ENCODE results near the gene SERPINA7. TPM values are rescaled to one million over a fixed set of nuclear protein-coding genes. Genes with fewer than 3 reads are reported as not detected.
"Not testable (repeated sequence)": the region's sequence is repeated elsewhere in the genome, so short reads cannot be mapped to it uniquely, and the experiment has no call there.

SERPINA7 gene
- total RNA-seq, 1 donor from 2014 or later: not detected

DNA sequence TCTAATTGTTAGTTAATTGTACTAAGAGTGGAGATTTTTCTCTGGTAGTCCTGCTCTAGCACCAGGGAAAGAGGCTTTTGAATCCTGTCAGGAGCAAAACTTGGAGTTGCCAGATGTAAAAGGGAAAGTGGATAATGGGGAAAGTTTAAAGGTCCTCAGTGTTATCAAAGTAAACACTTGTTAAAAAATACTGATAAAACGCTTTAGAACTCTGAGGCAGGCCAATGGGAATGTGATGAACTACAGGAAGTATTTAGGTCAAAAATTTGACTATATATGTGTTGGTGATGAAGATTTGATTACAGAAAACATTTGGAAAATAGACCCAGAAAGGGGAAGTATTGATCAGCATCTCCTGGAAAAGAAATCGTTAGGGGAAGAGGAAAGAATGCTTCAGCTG, 32.8 kb downstream of the SERPINA7 start:
- Histone ChIP-seq H3K4me1 (ENCODE audit: insufficient read depth, low read length) (no peaks in the 10 kb centered on the region), H3K27ac (ENCODE audit: low read depth, low read length) (no peak overlapping the region), H3K9ac (ENCODE audit: low read length) (no peak overlapping the region), H3K4me3 (ENCODE audit: insufficient read depth, low read depth, low read length) (no peak overlapping the region), H3K27me3 (ENCODE audit: insufficient read depth, low read length) (no peaks in the 10 kb centered on the region), H3K36me3 (ENCODE audit: insufficient read depth, low read length) (no peaks in the 10 kb centered on the region), H3K79me2 (ENCODE audit: insufficient read depth, low read length) (no peaks in the 10 kb centered on the region), H3K9me3 (ENCODE audit: insufficient read depth, low read depth, low read length) (no peaks in the 10 kb centered on the region), H2AFZ (ENCODE audit: low read depth, low read length) (no peak overlapping the region), H4K20me1 (ENCODE audit: insufficient read depth, low read length) (no peaks in the 10 kb centered on the region), H3K4me2 (ENCODE audit: low read length) (no peak overlapping the region)
- TF ChIP-seq, protein P1, sequence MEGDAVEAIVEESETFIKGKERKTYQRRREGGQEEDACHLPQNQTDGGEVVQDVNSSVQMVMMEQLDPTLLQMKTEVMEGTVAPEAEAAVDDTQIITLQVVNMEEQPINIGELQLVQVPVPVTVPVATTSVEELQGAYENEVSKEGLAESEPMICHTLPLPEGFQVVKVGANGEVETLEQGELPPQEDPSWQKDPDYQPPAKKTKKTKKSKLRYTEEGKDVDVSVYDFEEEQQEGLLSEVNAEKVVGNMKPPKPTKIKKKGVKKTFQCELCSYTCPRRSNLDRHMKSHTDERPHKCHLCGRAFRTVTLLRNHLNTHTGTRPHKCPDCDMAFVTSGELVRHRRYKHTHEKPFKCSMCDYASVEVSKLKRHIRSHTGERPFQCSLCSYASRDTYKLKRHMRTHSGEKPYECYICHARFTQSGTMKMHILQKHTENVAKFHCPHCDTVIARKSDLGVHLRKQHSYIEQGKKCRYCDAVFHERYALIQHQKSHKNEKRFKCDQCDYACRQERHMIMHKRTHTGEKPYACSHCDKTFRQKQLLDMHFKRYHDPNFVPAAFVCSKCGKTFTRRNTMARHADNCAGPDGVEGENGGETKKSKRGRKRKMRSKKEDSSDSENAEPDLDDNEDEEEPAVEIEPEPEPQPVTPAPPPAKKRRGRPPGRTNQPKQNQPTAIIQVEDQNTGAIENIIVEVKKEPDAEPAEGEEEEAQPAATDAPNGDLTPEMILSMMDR (IDR thresholded peaks at IDR 0.05; ENCODE audit: insufficient read depth, low read depth, low read length): no peak
- TF ChIP-seq EZH2 (IDR thresholded peaks at IDR 0.05; ENCODE audit: insufficient read depth, low read length): no peak
- Mint-ChIP-seq H3K4me1 (ENCODE audit: low read depth, unreplicated experiment) (no peaks in the 10 kb centered on the region), H3K27me3 (ENCODE audit: low read depth, unreplicated experiment) (no peaks in the 10 kb centered on the region), H3K9me3 (ENCODE audit: unreplicated experiment) (no peaks in the 10 kb centered on the region), H3K36me3 (ENCODE audit: low read depth, unreplicated experiment) (no peaks in the 10 kb centered on the region), H3K4me3 (ENCODE audit: unreplicated experiment) (no peak overlapping the region), H3K27ac (ENCODE audit: unreplicated experiment) (no peak overlapping the region)
- peak; percentile 9 for FAIRE-seq
- no peak for DNase-seq (ENCODE audit: low read depth)

GRCh38 chrX:106000609-106001008, 37.9 kb downstream of the SERPINA7 start:
- H2AFZ ChIP-seq (ENCODE audit: low read depth, low read length); H3K27me3 ChIP-seq (ENCODE audit: insufficient read depth, low read length); DNase-seq (ENCODE audit: low read depth); H3K27ac Mint-ChIP-seq (ENCODE audit: unreplicated experiment); H3K4me2 ChIP-seq (ENCODE audit: low read length); FAIRE-seq; H3K79me2 ChIP-seq (ENCODE audit: insufficient read depth, low read length); H3K27ac ChIP-seq (ENCODE audit: low read depth, low read length); H3K36me3 ChIP-seq (ENCODE audit: insufficient read depth, low read length); H3K4me1 Mint-ChIP-seq (ENCODE audit: low read depth, unreplicated experiment); H3K27me3 Mint-ChIP-seq (ENCODE audit: low read depth, unreplicated experiment); H3K9ac ChIP-seq (ENCODE audit: low read length); H3K9me3 ChIP-seq (ENCODE audit: insufficient read depth, low read depth, low read length); H3K4me1 ChIP-seq (ENCODE audit: insufficient read depth, low read length); H3K36me3 Mint-ChIP-seq (ENCODE audit: low read depth, unreplicated experiment); H3K4me3 Mint-ChIP-seq (ENCODE audit: unreplicated experiment); H3K4me3 ChIP-seq (ENCODE audit: insufficient read depth, low read depth, low read length); H3K9me3 Mint-ChIP-seq (ENCODE audit: unreplicated experiment); H4K20me1 ChIP-seq (ENCODE audit: insufficient read depth, low read length): not testable (repeated sequence)

GRCh38 chrX:106000203-106000602, 38.3 kb downstream of the SERPINA7 start:
- FAIRE-seq (no peak), DNase-seq (ENCODE audit: low read depth) (no peak)
- H3K79me2 ChIP-seq (ENCODE audit: insufficient read depth, low read length): no peaks in the 10 kb centered on the region
- Mint-ChIP-seq H3K36me3 (ENCODE audit: low read depth, unreplicated experiment) (no peaks in the 10 kb centered on the region), H3K4me1 (ENCODE audit: low read depth, unreplicated experiment) (no peaks in the 10 kb centered on the region), H3K27ac (ENCODE audit: unreplicated experiment) (no peak overlapping the region), H3K9me3 (ENCODE audit: unreplicated experiment) (peaks cover 1% of the 10 kb centered on the region), H3K4me3 (ENCODE audit: unreplicated experiment) (no peak overlapping the region), H3K27me3 (ENCODE audit: low read depth, unreplicated experiment) (no peaks in the 10 kb centered on the region)
- no peak overlapping the region for H3K4me2 ChIP-seq (ENCODE audit: low read length)
- no peak overlapping the region for H3K27ac ChIP-seq (ENCODE audit: low read depth, low read length)
- H2AFZ ChIP-seq (ENCODE audit: low read depth, low read length): no peak overlapping the region
- TF ChIP-seq EZH2 (IDR thresholded peaks at IDR 0.05; ENCODE audit: insufficient read depth, low read length): no peak
- TF ChIP-seq, protein P1 (IDR thresholded peaks at IDR 0.05; ENCODE audit: insufficient read depth, low read depth, low read length): no peak
- H3K36me3 ChIP-seq (ENCODE audit: insufficient read depth, low read length): no peaks in the 10 kb centered on the region
- no peak overlapping the region for H3K9ac ChIP-seq (ENCODE audit: low read length)
- no peaks in the 10 kb centered on the region for H3K27me3 ChIP-seq (ENCODE audit: insufficient read depth, low read length)
- H3K4me1 ChIP-seq (ENCODE audit: insufficient read depth, low read length): no peaks in the 10 kb centered on the region
- no peaks in the 10 kb centered on the region for H4K20me1 ChIP-seq (ENCODE audit: insufficient read depth, low read length)
- H3K9me3 ChIP-seq (ENCODE audit: insufficient read depth, low read depth, low read length): no peaks in the 10 kb centered on the region
- no peak overlapping the region for H3K4me3 ChIP-seq (ENCODE audit: insufficient read depth, low read depth, low read length)
